WTC11 (cell line): ENCODE data around the gene CACYBP. TPM values are rescaled to one million over a fixed set of nuclear protein-coding genes. Genes with fewer than 3 reads are reported as not detected.
"Not testable (repeated sequence)": the region's sequence is repeated elsewhere in the genome, so short reads cannot be mapped to it uniquely, and the experiment has no call there.

ENCODE experiments used
- ATAC-seq: fragments of 200-7000 bp; cut with Tn5 transposase; 2 replicates; pipeline ENCODE4 v1.10.0; 2021; ENCODE audit warnings: mild to moderate bottlenecking, moderate library complexity
- CTCF ChIA-PET: fragments of 300-600 bp; sonication (Branson Sonifier 250); formaldehyde crosslinking; loops from one replicate; lab custom pipeline; 2021; ENCODE audit warnings: antibody characterized with exemption; lab: Charles Lee
- POLR2A ChIA-PET: fragments of 350-600 bp; sonication (Branson Sonifier 250); formaldehyde crosslinking; loops from one replicate; lab custom pipeline; 2021; ENCODE audit warnings: antibody characterized with exemption; lab: Charles Lee
- DNase-seq: peaks from one replicate; pipeline ENCODE4 v3.0.0; 2021; ENCODE audit warnings: low spot score
- H3K27ac Mint-ChIP-seq: 2 replicates; pipeline ENCODE4 v1.8.0; 2021; ENCODE audit warnings: mixed read lengths
- H3K27me3 Mint-ChIP-seq: 2 replicates; pipeline ENCODE4 v1.8.0; 2021; ENCODE audit warnings: low read depth, mild to moderate bottlenecking, moderate library complexity, mixed read lengths
- H3K36me3 Mint-ChIP-seq: 2 replicates; pipeline ENCODE4 v1.8.0; 2021; ENCODE audit warnings: mixed read lengths
- H3K4me1 Mint-ChIP-seq: 2 replicates; pipeline ENCODE4 v1.8.0; 2022; ENCODE audit warnings: mixed read lengths
- H3K4me3 Mint-ChIP-seq: 2 replicates; pipeline ENCODE4 v1.8.0; 2021; ENCODE audit warnings: mild to moderate bottlenecking, moderate library complexity, mixed read lengths
- H3K9me3 Mint-ChIP-seq: 2 replicates; pipeline ENCODE4 v1.8.0; 2021; ENCODE audit warnings: mixed read lengths
- E2F1 ChIP-seq: sonication (generic); formaldehyde crosslinking; IDR thresholded peaks from 2 replicates; pipeline ENCODE4 v1.8.0; 2022; ENCODE audit warnings: mild to moderate bottlenecking, missing genetic modification reagents
- EMX1 ChIP-seq: fragments of 250-450 bp; sonication (Bioruptor Pico); IDR thresholded peaks from 2 replicates; pipeline ENCODE4 v1.8.0; 2021; ENCODE audit warnings: mild to moderate bottlenecking
- FOXK1 ChIP-seq: sonication (generic); formaldehyde crosslinking; IDR thresholded peaks from 2 replicates; pipeline ENCODE4 v1.8.0; 2022; ENCODE audit warnings: mild to moderate bottlenecking, moderate library complexity, missing genetic modification reagents
- HMGA2 ChIP-seq: fragments of 250-450 bp; sonication (Bioruptor Pico); IDR thresholded peaks from 2 replicates; pipeline ENCODE4 v1.4.0; 2021; ENCODE audit warnings: mild to moderate bottlenecking, moderate library complexity
- HMGXB4 ChIP-seq: sonication (generic); formaldehyde crosslinking; IDR thresholded peaks from 2 replicates; pipeline ENCODE4 v1.8.1; 2023; ENCODE audit warnings: mild to moderate bottlenecking, moderate library complexity, missing genetic modification reagents
- JAZF1 ChIP-seq: fragments of 250-450 bp; sonication (Bioruptor Pico); IDR thresholded peaks from 2 replicates; pipeline ENCODE4 v1.9.0; 2021; ENCODE audit warnings: moderate library complexity, mild to moderate bottlenecking, inconsistent platforms
- MYBL2 ChIP-seq: sonication (generic); formaldehyde crosslinking; IDR thresholded peaks from 2 replicates; pipeline ENCODE4 v1.8.1; 2023; ENCODE audit warnings: mild to moderate bottlenecking, moderate library complexity, missing genetic modification reagents
- NR2C2 ChIP-seq: sonication (generic); formaldehyde crosslinking; IDR thresholded peaks from 2 replicates; pipeline ENCODE4 v1.8.0; 2022; ENCODE audit warnings: mild to moderate bottlenecking, missing genetic modification reagents
- SMAD3 ChIP-seq: sonication (generic); formaldehyde crosslinking; IDR thresholded peaks from 2 replicates; pipeline ENCODE4 v1.8.0; 2022; ENCODE audit warnings: missing genetic modification reagents, mild to moderate bottlenecking, borderline replicate concordance
- USF1 ChIP-seq: sonication (generic); formaldehyde crosslinking; IDR thresholded peaks from 2 replicates; pipeline ENCODE4 v1.8.0; 2022; ENCODE audit warnings: mild to moderate bottlenecking, missing genetic modification reagents
- ZBTB43 ChIP-seq: sonication (generic); formaldehyde crosslinking; IDR thresholded peaks from 2 replicates; pipeline ENCODE4 v1.8.1; 2023; ENCODE audit warnings: mild to moderate bottlenecking, missing genetic modification reagents
- ZMAT4 ChIP-seq: fragments of 250-450 bp; sonication (Bioruptor Pico); IDR thresholded peaks from 2 replicates; pipeline ENCODE4 v1.9.0; 2021; ENCODE audit warnings: mild to moderate bottlenecking
- ZNF138 ChIP-seq: sonication (generic); formaldehyde crosslinking; conservative IDR thresholded peaks from 2 replicates; pipeline ENCODE4 v1.8.1; 2022; ENCODE audit warnings: mild to moderate bottlenecking, moderate library complexity, missing genetic modification reagents
- ZNF396 ChIP-seq: fragments of 250-450 bp; sonication (Bioruptor Pico); IDR thresholded peaks from 2 replicates; pipeline ENCODE4 v1.8.0; 2021; ENCODE audit warnings: mild to moderate bottlenecking, moderate library complexity, borderline replicate concordance
- ZNF423 ChIP-seq: fragments of 250-450 bp; sonication (Bioruptor Pico); IDR thresholded peaks from 2 replicates; pipeline ENCODE4 v2.1.2; 2022; ENCODE audit warnings: mild to moderate bottlenecking, moderate library complexity
- ZNF425 ChIP-seq: fragments of 250-450 bp; sonication (Bioruptor Pico); conservative IDR thresholded peaks from 2 replicates; pipeline ENCODE4 v1.9.0; 2021; ENCODE audit warnings: mild to moderate bottlenecking
- ZNF512 ChIP-seq: sonication (generic); formaldehyde crosslinking; IDR thresholded peaks from 2 replicates; pipeline ENCODE4 v1.8.1; 2022; ENCODE audit warnings: missing genetic modification reagents, borderline replicate concordance
- total RNA-seq: library from RNA; stranded (reverse); gene quantifications from 3 replicates; pipeline ENCODE4 v1.2.3, GENCODE V29; 2021

CACYBP gene
- total RNA-seq, 1 experiment from 2014 or later, result 211 TPM

GRCh38 chr1:175043824-175044223 lies 44.1 kb downstream of the CACYBP start:
- ChIA-PET CTCF (interaction anchor here (1.0 to 4.9 kb wide), 3 partner anchors 81 to 108 kb away, joined by 3 to 19 read pairs (median 5); no protein-coding TSS in a partner anchor), POLR2A (no interaction called here)
- ATAC-seq (peak; percentile 66), DNase-seq (no peak)
- peaks cover 4% of the 10 kb centered on the region; the same call in 1 of the 2 replicates for H3K9me3 Mint-ChIP-seq
- TF ChIP-seq ZNF138 (CRISPR knock-in tag), result no peak
- TF ChIP-seq ZBTB43 (CRISPR knock-in tag), result no peak
- TF ChIP-seq EMX1 (CRISPR knock-in tag), result no peak
- no peak for TF ChIP-seq NR2C2 (CRISPR knock-in tag)
- TF ChIP-seq ZNF423 (CRISPR knock-in tag), result no peak
- no peak for TF ChIP-seq JAZF1 (CRISPR knock-in tag)
- TF ChIP-seq HMGXB4 (CRISPR knock-in tag), result no peak
- no peaks in the 10 kb centered on the region for H3K36me3 Mint-ChIP-seq
- H3K27me3 Mint-ChIP-seq, result no peaks in the 10 kb centered on the region
- peaks cover 9% of the 10 kb centered on the region for H3K4me1 Mint-ChIP-seq
- H3K27ac Mint-ChIP-seq, result no peak overlapping the region
- no peak overlapping the region for H3K4me3 Mint-ChIP-seq

GRCh38 chr1:175044591-175044990 lies 44.8 kb downstream of the CACYBP start:
- H3K27ac Mint-ChIP-seq, POLR2A ChIA-PET, H3K9me3 Mint-ChIP-seq, DNase-seq, H3K4me1 Mint-ChIP-seq, H3K36me3 Mint-ChIP-seq, ATAC-seq, H3K27me3 Mint-ChIP-seq, H3K4me3 Mint-ChIP-seq: not testable (repeated sequence)
- CTCF ChIA-PET, result interaction anchor here (1.0 to 1.4 kb wide), 2 partner anchors 81 to 107 kb away, joined by 3 to 5 read pairs; no protein-coding TSS in a partner anchor

GRCh38 chr1:175045097-175045496 lies 45.4 kb downstream of the CACYBP start:
- peaks cover 4% of the 10 kb centered on the region; the same call in 1 of the 2 replicates for H3K9me3 Mint-ChIP-seq
- ChIA-PET CTCF (interaction anchor here (1.0 to 1.4 kb wide), 3 partner anchors 16 to 107 kb away, joined by 3 to 5 read pairs (median 4); no protein-coding TSS in a partner anchor), POLR2A (no interaction called here)
- no peak overlapping the region for H3K27ac Mint-ChIP-seq
- no peaks in the 10 kb centered on the region for H3K36me3 Mint-ChIP-seq
- no peak for ATAC-seq
- peaks cover 9% of the 10 kb centered on the region for H3K4me1 Mint-ChIP-seq
- no peak for DNase-seq
- no peaks in the 10 kb centered on the region for H3K27me3 Mint-ChIP-seq
- no peak overlapping the region for H3K4me3 Mint-ChIP-seq
- no peak for TF ChIP-seq ZMAT4 (CRISPR knock-in tag)
- no peak for TF ChIP-seq ZNF425 (CRISPR knock-in tag)
- TF ChIP-seq MYBL2 (CRISPR knock-in tag), result no peak
- no peak for TF ChIP-seq FOXK1
- no peak for TF ChIP-seq ZNF396
- no peak for TF ChIP-seq HMGA2 (CRISPR knock-in tag)
- TF ChIP-seq, all 79 proteins: peak for 0

- no peak for DNase-seq
- Mint-ChIP-seq H3K4me1 (peaks cover 9% of the 10 kb centered on the region), H3K9me3 (peaks cover 4% of the 10 kb centered on the region; the same call in 1 of the 2 replicates), H3K4me3 (no peak overlapping the region), H3K27ac (no peak overlapping the region), H3K36me3 (no peaks in the 10 kb centered on the region), H3K27me3 (no peaks in the 10 kb centered on the region)
- ChIA-PET CTCF (interaction anchor here (1.4 kb wide), 1 partner anchor 16 kb away, joined by 4 read pairs; no protein-coding TSS in a partner anchor), POLR2A (no interaction called here)
- ATAC-seq, result no peak; the same call in 1 of the 2 replicates
- TF ChIP-seq E2F1 (CRISPR knock-in tag), result no peak
- TF ChIP-seq USF1 (CRISPR knock-in tag), result no peak
- TF ChIP-seq SMAD3 (CRISPR knock-in tag), result no peak
- no peak for TF ChIP-seq ZNF512 (CRISPR knock-in tag)
These were observed 45.8 kb downstream of the CACYBP start for GRCh38 chr1:175045519-175045918.
